Nephron (organoid): ENCODE results near the gene CFAP43.

Source experiments
- H3K27ac Mint-ChIP-seq, 3 experiments: 2 replicates each; pipeline ENCODE4 v1.8.0; 2020; ENCODE audit warnings: mixed read lengths in 3 of 3, mild to moderate bottlenecking in 2 of 3, moderate library complexity in 1 of 3
- H3K27me3 Mint-ChIP-seq: 2 replicates; pipeline ENCODE4 v1.8.0; 2021; ENCODE audit warnings: low read depth, mild to moderate bottlenecking, moderate library complexity, mixed read lengths
- H3K36me3 Mint-ChIP-seq: 2 replicates; pipeline ENCODE4 v1.8.0; 2020; ENCODE audit warnings: low read depth, mixed read lengths
- H3K4me1 Mint-ChIP-seq: 2 replicates; pipeline ENCODE4 v1.8.0; 2020; ENCODE audit warnings: mixed read lengths
- H3K4me3 Mint-ChIP-seq, 3 experiments: 2 replicates each; pipeline ENCODE4 v1.8.0; 2020; ENCODE audit warnings: mild to moderate bottlenecking in 3 of 3, mixed read lengths in 3 of 3, moderate library complexity in 2 of 3
- H3K9me3 Mint-ChIP-seq: 2 replicates; pipeline ENCODE4 v1.8.0; 2020; ENCODE audit warnings: mixed read lengths
- CTCF ChIP-seq, 3 experiments: fragments of 200-600 bp; sonication (generic); IDR thresholded peaks; one replicate each; pipeline ENCODE4 v1.5.0; 2021; ENCODE audit warnings: antibody characterized with exemption in 3 of 3; ENCODE audit not compliant: unreplicated experiment in 3 of 3

The CFAP43 gene

GRCh38 chr10:104089621-104090020 is 142.5 kb downstream of the CFAP43 start:
- no peaks in the 10 kb centered on the region for H3K36me3 Mint-ChIP-seq

GRCh38 chr10:104088239-104088638 is 143.9 kb downstream of the CFAP43 start:
- Mint-ChIP-seq H3K27me3 (no peaks in the 10 kb centered on the region), H3K4me3 (no peak overlapping the region), H3K4me1 (no peaks in the 10 kb centered on the region), H3K36me3 (no peaks in the 10 kb centered on the region), H3K9me3 (no peaks in the 10 kb centered on the region), H3K27ac (no peak overlapping the region)
- no peak for TF ChIP-seq CTCF (IDR thresholded peaks at IDR 0.05; ENCODE audit: unreplicated experiment in 3 of 3)

More at GRCh38 chr10:104089621-104090020, 142.5 kb downstream of the CFAP43 start:
- Mint-ChIP-seq H3K27me3 (no peaks in the 10 kb centered on the region), H3K4me3 (no peak overlapping the region), H3K4me1 (no peaks in the 10 kb centered on the region), H3K9me3 (no peaks in the 10 kb centered on the region), H3K27ac (no peak overlapping the region)
- no peak for TF ChIP-seq CTCF (IDR thresholded peaks at IDR 0.05; ENCODE audit: unreplicated experiment in 3 of 3)

GRCh38 chr10:104085801-104086400 is 146.3 kb downstream of the CFAP43 start, which contains the start of gene COL17A1:
COL17A1 (minus strand) TSS chr10:104085880; CDS start chr10:104080673, 5,207 bp downstream.
- H3K4me1 Mint-ChIP-seq, result no peaks in the 10 kb centered on the region
- H3K36me3 Mint-ChIP-seq, result no peaks in the 10 kb centered on the region
- H3K27ac Mint-ChIP-seq, result peak within 1 kb of the TSS; percentile 52 to 68 (median 60)
- no peak for TF ChIP-seq CTCF (IDR thresholded peaks at IDR 0.05; ENCODE audit: unreplicated experiment in 3 of 3)
- H3K4me3 Mint-ChIP-seq, result no peak within 1 kb of the TSS
- no peaks in the 10 kb centered on the region for H3K9me3 Mint-ChIP-seq
- H3K27me3 Mint-ChIP-seq, result no peaks in the 10 kb centered on the region

GRCh38 chr10:104084482-104085142 is 147.6 kb downstream of the CFAP43 start:
- Mint-ChIP-seq H3K27me3 (no peaks in the 10 kb centered on the region), H3K36me3 (no peaks in the 10 kb centered on the region), H3K4me1 (peaks cover 4% of the 10 kb centered on the region), H3K27ac (peak overlapping the region; percentile 52 to 68 (median 60)), H3K4me3 (no peak overlapping the region), H3K9me3 (no peaks in the 10 kb centered on the region)
- no peak for TF ChIP-seq CTCF (IDR thresholded peaks at IDR 0.05; ENCODE audit: unreplicated experiment in 3 of 3)

GRCh38 chr10:104081998-104082397 is 150.2 kb downstream of the CFAP43 start:
- TF ChIP-seq CTCF (IDR thresholded peaks at IDR 0.05; ENCODE audit: unreplicated experiment in 3 of 3), result no peak
- H3K4me1 Mint-ChIP-seq, result peaks cover 4% of the 10 kb centered on the region
- H3K27me3 Mint-ChIP-seq, result peaks cover 8% of the 10 kb centered on the region
- H3K36me3 Mint-ChIP-seq, result no peaks in the 10 kb centered on the region
- no peak overlapping the region for H3K4me3 Mint-ChIP-seq
- H3K9me3 Mint-ChIP-seq, result no peaks in the 10 kb centered on the region
- no peak overlapping the region for H3K27ac Mint-ChIP-seq

- H3K36me3 Mint-ChIP-seq, result no peaks in the 10 kb centered on the region
- peaks cover 4% of the 10 kb centered on the region for H3K4me1 Mint-ChIP-seq
- no peak overlapping the region for H3K4me3 Mint-ChIP-seq
- peaks cover 8% of the 10 kb centered on the region for H3K27me3 Mint-ChIP-seq
- no peaks in the 10 kb centered on the region for H3K9me3 Mint-ChIP-seq
- peak overlapping the region in 2 of 3 experiments; percentile 2 to 41 for H3K27ac Mint-ChIP-seq
- peak in 2 of 3 experiments; percentile 26 to 35 for TF ChIP-seq CTCF (IDR thresholded peaks at IDR 0.05; ENCODE audit: unreplicated experiment in 3 of 3)
Observed at GRCh38 chr10:104080762-104081161, 151.4 kb downstream of the CFAP43 start.
